DMS114 treated with DMSO at 0.1 percent for 48 hours (cell line): ENCODE data around the gene CD79B.
"Not testable (repeated sequence)": the region's sequence is repeated elsewhere in the genome, so short reads cannot be mapped to it uniquely, and the experiment has no call there.

Experiments used
- DNase-seq: peaks from one replicate; lab custom pipeline; 2025; ENCODE audit not compliant: unreplicated experiment; lab: John Stamatoyannopoulos, UW

The CD79B gene

DNA sequence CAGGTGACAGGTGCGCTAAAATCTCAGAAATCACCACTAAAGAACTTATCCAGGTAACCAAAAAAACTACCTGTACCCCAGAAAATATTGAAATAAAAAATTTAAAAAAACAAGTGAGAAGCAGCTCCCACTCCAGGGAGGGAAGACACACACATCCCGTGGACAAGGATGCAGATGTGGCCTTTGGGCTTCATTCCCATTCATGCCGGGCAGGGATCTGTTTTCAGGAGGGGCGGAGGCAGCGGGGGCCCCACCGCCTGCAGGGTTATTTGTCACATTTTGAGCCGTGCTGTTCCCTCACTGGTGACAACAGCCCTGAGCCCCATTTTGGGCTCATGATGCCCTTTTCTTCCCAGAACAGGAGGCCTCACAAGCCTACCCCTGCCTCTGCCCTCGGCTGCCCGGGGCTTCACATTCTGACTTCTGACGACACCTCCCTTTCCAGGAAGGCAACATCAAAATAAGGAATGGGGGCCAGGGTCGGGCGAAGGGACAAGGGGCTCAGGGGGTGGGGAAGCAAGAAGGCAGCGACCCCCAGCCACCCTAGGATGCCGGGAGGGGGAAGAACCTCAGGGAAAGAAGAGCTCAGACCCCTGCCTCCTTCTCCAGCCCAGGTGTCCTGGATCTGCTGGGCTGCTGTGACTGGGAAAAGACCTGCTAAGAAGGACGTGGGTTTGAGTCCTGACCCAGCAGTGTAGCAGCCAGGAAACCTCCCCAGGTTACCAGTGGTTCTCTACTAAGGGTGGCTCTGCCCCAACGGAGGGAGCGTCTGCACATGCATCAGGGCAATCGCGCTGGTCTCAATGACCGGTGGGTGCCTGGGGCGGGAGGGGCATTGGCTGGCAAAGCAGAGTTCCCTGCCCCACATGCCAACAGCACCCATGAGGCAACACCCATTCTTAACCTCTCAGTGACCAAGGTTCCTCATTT is 2.3 kb upstream of the CD79B start:
- no peak for DNase-seq

DNA sequence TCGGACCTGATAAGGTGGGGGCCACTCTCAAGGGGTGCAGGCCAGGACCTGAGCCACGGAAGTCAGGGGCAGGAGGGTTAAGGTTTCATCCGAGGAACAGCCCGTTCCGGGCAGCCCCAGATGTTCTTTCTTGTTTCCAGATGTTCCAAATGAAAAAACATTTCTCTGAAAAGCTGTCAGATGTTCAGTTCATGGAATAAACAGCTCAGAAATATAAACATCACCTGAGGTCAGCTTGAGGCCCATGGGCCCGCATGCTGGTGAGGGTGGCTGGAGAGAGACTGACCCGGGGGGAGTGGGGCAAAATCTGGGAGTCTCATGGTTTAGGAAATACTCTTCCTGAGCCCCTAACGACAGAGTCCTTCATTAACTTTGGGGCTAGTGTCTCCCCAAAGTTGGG is 1.5 kb upstream of the CD79B start:
- no peak for DNase-seq

DNA sequence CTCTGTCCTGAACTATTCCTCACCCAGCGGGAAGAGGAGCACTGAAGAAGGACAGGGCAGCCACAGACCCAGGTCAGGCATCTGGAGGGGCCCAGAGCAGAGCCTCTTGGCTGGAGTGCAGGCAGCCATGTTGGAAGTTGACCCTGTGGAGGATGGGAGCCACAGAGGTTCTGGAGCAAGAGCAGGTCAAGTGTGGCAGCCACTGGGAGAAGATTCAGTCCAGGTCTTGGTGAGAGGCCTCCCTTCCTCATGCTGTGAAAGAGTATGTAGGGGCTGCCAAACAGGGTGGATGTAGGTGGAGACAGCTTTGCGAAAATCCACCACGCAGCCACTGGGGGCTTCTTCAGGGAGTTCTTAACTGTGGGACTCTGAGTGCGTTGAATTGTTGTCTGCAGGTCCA is 590 bp upstream of the CD79B start:
- DNase-seq = no peak

DNA sequence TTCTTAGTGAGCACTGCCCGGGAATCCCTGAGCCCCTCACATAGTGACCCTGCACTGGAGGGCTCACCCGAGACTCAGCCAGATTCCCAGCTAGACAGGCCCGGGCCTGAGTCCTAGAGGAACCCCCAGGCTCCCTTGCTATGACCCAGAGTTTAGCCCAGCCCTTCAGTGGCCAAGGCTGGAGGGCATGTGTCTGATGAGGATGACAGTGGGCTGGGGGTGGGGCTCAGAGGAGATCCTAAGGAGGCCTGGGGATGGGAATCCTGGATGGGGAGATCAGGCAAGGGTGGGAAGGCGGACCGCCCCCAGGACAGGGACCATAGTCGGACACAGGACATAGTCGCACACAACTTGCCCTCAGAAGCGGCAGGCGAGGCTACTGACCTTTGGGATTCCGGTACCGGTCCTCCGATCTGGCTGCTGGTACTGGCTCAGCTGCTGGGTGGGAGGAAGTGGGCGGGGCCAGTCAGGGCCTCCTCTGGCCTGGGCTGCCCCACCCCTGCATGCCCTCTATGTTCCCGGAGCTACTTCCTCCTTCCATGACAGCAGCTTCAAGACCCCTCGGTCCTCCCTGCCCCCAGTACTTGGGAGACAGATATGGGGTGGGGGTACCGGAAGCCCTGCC is 1.1 kb downstream of the CD79B start:
- DNase-seq = no peak

DNA sequence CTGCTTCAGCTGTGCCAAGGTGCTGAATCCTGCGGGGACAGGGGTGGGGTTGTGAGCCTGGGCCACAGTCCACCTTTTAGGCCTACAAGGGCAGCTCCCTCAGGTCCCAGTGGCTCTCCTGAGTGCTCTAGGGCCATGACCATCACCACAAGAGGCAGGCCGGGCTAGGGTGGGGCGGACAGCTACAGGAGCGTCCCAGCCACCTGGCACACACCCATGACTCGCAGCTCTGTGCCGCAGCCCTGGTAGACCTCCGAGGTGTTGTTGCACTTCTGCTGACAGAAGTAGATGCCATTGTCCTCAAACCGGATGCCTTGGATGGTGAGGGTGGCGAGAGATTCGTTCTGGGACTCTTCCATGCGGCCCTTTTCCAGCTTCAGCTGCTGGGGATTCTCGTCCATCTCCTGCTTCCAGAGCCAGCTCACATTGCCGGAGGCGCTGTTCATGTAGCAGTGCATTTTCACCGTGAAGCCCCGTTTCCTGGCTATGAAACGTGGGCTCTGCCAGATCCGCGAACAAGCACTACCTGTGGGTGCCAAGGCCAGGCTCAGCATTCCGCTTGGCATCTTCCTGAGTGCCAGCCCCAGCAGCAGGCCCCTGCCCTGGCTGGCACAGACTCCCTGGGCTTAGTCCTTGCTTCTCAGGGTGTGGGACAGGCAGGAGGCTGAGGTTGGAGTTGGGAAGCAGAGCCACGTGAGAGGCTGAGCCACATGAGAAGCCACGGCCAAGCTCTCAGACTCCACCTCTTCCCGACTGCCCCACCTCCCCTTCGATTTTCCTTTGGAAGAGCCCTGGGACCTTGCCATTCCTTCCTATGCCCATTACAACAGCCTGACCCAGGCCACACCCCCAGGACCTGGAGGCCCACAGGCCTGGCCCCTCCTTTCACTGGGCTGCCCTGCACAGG is 2.0 kb downstream of the CD79B start:
- no peak for DNase-seq

DNA sequence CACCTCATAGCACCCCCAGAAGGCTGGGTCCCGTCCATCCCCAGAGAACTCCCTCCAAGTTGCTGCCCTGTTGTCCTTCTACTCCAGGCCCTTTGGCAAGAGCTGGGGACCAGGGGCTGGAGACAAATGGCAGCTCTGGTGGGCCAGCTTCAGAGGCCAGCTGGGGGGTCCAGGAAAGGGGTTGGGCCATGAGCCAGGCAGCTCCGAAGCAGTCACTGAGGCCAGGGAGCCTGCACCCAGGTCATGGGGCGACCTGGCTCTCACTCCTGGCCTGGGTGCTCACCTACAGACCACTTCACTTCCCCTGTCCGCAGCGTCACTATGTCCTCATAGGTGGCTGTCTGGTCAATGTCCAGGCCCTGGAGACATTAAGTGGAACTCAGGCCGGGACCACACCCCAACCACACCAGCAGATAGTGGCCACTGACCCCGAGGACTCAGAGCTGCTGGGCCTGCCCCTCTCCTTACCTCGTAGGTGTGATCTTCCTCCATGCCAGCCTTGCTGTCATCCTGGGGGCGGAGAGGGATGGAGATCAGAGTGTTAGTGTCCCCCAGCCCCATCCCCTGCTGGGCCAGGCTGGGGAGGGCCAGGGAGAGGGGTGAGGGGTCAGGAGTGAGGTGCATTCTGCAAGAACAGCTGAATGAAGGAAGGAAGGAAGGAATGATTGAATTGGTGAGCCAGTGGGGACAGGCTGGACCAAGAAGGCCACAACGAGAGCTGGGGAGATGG is 3.0 kb downstream of the CD79B start:
- DNase-seq = no peak

DNA sequence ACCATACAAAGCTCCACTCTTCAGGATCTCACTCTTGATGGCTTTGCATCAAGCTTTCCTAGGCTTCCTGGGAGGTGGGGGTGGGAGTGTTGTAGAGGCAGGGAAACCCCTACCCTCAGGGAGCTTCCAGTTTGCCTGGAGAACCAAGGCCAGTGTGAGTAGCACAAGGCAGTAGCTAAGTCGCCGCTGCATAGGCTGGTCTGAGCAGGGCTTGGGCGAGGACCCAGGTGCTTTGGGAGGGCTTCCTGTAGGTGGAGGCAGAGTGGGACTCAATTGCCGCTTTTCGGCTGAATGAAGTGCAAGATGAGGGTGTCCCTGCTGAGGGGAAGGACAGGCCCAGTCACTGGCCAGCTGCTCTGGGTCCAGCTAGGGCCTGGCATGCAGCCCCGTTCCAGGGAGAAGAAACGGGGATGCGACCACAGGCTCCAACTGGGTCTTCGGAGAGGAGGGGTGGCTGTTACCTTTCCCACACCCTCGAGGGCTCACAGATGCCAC is 3.9 kb downstream of the CD79B start:
- no peak for DNase-seq

DNA sequence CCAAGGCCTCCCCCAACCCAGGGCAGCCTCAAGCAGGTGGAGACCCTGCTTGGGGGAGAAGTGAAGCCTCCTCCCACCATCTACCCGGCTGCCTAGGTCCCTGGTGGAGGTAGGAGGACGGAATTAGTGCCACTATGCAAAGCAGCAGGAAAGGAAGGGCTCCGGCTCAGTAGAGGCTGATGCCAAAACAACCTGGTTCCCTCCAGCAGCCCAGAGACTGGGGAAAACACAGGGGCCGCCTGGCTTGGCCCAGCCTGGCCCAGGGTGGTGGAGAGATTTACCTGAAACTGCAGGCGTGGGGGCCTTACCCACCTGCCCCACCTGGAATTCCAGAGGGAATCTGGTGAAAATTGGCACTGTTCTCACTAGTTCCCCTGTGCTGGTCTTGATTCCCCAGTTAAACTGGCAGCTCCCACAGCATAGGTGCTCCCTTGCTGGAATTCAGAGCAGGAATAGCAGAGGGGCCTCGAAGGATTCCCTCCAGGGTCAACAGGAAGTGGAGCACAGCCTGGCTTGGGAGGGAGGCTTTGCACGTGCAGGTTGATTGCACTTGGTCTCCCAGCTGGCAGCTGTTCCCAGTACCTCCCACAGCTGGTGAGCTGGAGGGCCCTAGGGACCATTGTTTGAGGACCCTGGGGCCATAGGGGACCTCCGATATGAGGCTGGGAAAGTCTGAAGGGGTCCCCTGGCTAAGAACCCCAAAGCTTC is 4.5 kb downstream of the CD79B start:
- DNase-seq = no peak

DNA sequence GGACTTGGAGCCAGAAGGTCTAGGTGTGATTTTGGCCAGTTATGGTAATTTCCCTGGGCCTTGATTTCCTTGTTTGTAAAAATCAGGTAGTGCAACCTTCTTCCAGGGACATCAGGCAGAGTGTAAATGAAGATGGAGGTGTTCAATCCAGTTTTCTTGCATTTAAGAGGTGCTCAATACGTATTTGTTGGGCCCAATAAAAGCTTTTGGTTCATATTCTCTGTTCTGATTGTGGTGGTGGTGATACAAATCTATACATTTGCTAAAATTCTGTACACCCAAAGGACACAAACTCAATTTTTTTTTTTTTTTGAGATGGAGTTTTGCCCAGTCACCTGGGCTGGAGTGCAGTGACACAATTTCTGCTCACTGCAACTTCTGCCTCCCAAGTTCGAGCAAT is 6.0 kb downstream of the CD79B start:
- no peak for DNase-seq

DNA sequence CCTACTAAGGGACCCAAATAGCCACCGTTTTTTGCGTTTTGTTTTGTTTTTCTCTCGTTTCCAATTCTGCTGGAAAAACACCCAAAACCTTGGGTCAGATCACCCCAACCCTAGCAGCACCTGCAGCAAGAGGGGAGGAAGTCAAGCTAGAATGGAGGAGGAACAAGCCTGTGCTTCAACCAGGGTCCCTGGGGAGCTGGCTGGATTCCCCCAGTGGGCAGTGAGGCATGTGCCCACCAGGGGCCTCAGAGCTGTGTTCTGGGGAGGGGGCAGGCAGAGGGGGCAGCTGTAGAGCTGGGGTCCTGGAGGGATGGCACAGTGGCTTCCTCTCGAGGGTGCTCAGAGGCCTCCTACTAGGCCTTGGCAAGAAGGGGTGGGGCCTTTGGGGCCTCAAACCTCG is 6.5 kb downstream of the CD79B start:
- DNase-seq = no peak

DNA sequence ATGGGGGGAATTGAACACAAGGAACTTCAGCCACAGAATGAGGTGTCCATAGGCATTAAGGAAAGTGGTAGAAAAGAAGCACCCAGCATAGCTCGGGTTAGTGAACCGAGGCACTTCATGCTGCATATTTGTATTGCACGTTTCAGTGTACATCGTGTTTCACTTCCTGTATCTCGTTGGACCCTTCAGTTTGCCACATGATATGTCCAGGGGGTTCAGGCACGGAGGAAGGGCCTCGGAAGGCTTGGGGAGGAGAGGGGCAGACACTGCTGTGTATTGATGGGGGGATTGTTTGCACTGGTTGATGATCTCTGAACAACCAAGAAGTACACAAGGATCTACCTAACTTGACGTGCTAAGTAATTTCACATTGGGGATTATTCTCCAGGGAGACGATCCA is 9.7 kb downstream of the CD79B start:
- not testable (repeated sequence) for DNase-seq

DNA sequence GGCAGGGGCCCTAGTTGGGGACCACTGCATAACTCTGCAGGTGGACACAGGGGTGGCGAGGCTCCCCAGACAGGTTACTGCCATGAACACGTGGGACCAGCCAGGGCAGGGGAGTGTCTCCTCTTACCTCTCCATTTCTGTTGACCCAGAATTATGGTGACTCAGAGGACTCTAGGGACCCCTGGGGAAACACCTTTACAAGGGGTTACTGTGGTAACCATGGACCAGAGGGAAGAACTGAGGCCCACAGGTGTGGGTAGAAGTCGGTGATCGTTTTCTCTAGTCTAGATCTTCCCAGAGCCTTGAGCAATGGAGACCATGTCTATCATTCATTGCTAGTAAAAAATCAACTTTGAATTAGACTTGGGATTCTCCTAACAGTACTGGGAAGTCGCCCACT is 11.4 kb downstream of the CD79B start:
- not testable (repeated sequence) for DNase-seq

DNA sequence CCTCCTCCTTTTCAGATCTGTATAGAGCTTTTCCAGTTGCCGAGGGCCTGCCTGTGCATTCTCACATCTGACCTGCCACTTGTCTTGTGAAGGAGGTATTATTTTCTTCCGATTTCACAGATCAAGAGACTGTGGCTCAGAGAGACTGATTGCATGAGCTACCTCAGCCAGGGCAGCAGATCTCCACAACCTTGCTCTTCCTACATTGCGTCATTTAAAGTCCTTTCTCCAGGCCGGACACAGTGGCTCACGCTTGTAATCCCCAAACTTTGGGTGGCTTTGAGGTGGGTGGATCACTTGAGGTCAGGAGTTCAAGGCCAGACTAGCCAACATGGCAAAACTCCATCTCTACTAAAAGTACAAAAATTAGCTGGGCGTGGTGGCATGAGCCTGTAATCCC is 12.1 kb downstream of the CD79B start:
- DNase-seq = not testable (repeated sequence)

DNA sequence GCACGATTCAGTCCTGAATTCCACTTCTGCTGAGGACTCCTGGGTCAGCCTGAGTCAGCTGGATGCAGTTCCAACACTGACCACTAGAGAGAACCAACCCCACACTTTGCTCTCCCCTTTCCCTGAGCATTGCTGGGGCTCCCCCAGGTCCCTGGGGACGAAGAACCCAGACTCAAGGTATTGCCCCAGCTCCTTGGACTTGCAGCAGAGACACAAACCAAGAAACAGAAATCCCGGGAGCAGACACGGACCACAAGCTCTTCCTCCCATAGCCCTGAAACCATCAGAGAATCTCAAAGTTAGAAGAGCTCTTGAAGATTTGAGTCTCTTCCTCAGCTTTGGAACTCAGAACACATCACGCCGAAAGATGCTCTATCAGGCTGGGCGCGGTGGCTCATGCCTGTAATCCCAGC is 12.8 kb downstream of the CD79B start:
- no peak for DNase-seq

DNA sequence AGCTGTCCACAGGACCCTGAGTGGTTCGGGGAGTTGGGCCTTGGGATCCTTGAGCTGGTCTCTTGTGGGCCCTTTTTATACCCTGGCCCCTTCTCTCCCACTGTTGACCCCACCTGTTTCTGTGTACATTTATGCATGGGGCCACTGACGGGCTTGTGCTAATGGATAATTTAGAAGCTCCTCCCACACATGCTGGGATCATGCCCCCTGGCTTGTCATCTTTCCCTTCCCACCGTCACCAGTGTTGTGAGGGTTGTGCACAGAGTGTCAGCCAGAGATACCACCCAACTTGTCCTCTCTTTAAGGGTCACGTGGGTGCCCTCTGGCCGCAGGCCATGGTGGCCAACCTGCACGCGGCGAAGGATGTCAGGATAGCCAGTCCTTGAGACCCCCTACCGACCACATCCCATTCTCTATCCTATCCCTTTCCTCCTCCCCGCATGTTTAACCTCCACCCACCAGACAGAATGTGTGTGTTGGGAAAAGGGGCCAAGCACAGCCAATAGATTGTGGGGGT is 13.3 kb downstream of the CD79B start, which contains the start of gene GH1:
GH1 (minus strand) TSS at position 51 of the 517 bp plus-strand sequence. CDS start 63 bp downstream, outside the sequence.
- DNase-seq = not testable (repeated sequence)

DNA sequence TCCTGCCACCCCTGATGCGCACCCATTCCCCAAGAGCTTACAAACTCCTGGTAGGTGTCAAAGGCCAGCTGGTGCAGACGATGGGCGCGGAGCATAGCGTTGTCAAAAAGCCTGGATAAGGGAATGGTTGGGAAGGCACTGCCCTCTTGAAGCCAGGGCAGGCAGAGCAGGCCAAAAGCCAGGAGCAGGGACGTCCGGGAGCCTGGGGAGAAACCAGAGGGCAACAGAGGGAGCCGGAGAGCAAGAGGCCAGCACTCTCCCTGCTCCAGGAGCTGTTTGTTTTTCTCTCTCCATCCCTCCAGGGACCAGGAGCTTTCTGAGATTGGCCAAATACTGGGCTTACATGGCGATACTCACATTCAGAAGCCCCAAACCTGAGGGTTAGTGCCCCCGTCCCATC is 13.8 kb downstream of the CD79B start:
- no peak for DNase-seq

DNA sequence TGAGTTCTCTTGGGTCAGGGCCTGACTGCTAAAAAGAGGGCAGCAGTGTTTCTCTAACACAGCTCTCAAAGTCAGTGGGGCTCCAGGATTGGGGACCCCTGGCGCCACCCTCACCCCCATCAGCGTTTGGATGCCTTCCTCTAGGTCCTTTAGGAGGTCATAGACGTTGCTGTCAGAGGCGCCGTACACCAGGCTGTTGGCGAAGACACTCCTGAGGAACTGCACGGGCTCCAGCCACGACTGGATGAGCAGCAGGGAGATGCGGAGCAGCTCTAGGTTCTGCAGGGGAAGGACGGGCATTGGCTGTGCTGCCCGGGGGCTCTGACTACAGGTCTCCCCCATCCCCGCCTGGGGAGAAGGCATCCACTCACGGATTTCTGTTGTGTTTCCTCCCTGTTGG is 14.5 kb downstream of the CD79B start:
- DNase-seq = no peak

DNA sequence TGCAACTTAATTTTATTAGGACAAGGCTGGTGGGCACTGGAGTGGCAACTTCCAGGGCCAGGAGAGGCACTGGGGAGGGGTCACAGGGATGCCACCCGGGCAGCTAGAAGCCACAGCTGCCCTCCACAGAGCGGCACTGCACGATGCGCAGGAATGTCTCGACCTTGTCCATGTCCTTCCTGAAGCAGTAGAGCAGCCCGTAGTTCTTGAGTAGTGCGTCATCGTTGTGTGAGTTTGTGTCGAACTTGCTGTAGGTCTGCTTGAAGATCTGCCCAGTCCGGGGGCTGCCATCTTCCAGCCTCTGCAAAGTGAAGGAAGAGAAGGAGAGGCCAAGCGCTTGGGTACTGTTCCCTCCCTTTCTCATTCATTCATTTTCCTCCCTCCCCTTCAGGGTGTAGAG is 14.9 kb downstream of the CD79B start:
- not testable (repeated sequence) for DNase-seq

DNA sequence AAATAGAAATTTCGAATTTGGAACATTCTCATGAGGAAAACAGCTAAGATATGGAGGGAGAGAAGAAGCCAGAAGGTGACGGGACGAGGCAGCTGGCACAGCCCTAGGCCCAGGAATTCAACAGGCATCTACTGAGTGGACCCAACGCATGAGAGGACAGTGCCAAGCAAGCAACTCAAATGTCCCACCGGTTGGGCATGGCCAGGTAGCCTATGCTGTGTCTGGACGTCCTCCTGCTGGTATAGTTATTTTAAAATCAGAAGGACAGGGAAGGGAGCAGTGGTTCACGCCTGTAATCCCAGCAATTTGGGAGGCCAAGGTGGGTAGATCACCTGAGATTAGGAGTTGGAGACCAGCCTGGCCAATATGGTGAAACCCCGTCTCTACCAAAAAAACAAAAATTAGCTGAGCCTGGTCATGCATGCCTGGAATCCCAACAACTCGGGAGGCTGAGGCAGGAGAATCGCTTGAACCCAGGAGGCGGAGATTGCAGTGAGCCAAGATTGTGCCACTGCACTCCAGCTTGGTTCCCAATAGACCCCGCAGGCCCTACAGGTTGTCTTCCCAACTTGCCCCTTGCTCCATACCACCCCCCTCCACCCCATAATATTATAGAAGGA is 15.5 kb downstream of the CD79B start:
- no peak for DNase-seq
